Osteocyte (in vitro differentiated cells): ENCODE results near the gene CSPG5. TPM values are rescaled to one million over a fixed set of nuclear protein-coding genes. Genes with fewer than 3 reads are reported as not detected.

Experiments used
- DNase-seq: peaks from one replicate; pipeline ENCODE4 v3.0.0; 2021; ENCODE audit warnings: mixed read lengths; ENCODE audit not compliant: unreplicated experiment; ENCODE audit errors: extremely low spot score
- H3K27ac Mint-ChIP-seq: one replicate; pipeline ENCODE4 v1.8.0; 2021; ENCODE audit warnings: mild to moderate bottlenecking, mixed read lengths; ENCODE audit not compliant: unreplicated experiment
- H3K27me3 Mint-ChIP-seq: one replicate; pipeline ENCODE4 v1.8.0; 2021; ENCODE audit warnings: mixed read lengths; ENCODE audit not compliant: unreplicated experiment
- H3K36me3 Mint-ChIP-seq: one replicate; pipeline ENCODE4 v1.8.0; 2021; ENCODE audit warnings: mixed read lengths; ENCODE audit not compliant: unreplicated experiment
- H3K4me1 Mint-ChIP-seq: one replicate; pipeline ENCODE4 v1.8.0; 2021; ENCODE audit warnings: mixed read lengths; ENCODE audit not compliant: unreplicated experiment
- H3K4me3 Mint-ChIP-seq: one replicate; pipeline ENCODE4 v1.8.0; 2021; ENCODE audit warnings: mild to moderate bottlenecking, moderate library complexity, mixed read lengths; ENCODE audit not compliant: unreplicated experiment
- H3K9me3 Mint-ChIP-seq: one replicate; pipeline ENCODE4 v1.8.0; 2021; ENCODE audit warnings: mixed read lengths; ENCODE audit not compliant: unreplicated experiment
- total RNA-seq: library from RNA; stranded (reverse); gene quantifications from 2 replicates; pipeline ENCODE4 v1.2.1, GENCODE V29; 2021
- TF ChIP-seq, protein P1 (sequence below): fragments of 200-600 bp; sonication (generic); IDR thresholded peaks from 2 replicates; pipeline ENCODE4 v1.5.0; 2021; ENCODE audit warnings: antibody characterized with exemption, mild to moderate bottlenecking, moderate library complexity

CSPG5 gene
- total RNA-seq, 1 donor from 2014 or later = 0.59 TPM

DNA sequence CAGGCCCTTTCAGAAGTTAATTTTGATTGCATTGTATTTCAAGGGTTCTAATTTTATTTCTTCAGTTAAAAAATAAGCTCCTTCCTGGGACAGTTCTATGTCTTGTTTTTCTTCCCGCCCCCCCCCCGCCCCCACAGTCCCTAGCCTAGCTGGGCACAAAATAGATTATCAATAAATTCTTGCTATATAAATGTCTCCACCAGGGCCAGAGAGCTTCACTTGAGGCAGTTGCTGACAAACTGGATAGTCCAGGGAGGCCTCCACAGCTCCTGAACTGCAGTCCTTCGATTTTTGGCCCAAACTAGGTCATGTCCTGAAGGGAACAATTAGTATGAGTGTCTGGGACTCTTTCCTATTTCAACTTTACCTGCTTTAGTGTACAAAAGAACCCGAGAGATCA is 9.9 kb upstream of the CSPG5 start:
- Mint-ChIP-seq H3K27ac (no peak overlapping the region), H3K4me1 (no peaks in the 10 kb centered on the region), H3K36me3 (peaks cover 51% of the 10 kb centered on the region), H3K9me3 (no peaks in the 10 kb centered on the region), H3K27me3 (no peaks in the 10 kb centered on the region), H3K4me3 (no peak overlapping the region)
- DNase-seq = no peak
- TF ChIP-seq, protein P1, sequence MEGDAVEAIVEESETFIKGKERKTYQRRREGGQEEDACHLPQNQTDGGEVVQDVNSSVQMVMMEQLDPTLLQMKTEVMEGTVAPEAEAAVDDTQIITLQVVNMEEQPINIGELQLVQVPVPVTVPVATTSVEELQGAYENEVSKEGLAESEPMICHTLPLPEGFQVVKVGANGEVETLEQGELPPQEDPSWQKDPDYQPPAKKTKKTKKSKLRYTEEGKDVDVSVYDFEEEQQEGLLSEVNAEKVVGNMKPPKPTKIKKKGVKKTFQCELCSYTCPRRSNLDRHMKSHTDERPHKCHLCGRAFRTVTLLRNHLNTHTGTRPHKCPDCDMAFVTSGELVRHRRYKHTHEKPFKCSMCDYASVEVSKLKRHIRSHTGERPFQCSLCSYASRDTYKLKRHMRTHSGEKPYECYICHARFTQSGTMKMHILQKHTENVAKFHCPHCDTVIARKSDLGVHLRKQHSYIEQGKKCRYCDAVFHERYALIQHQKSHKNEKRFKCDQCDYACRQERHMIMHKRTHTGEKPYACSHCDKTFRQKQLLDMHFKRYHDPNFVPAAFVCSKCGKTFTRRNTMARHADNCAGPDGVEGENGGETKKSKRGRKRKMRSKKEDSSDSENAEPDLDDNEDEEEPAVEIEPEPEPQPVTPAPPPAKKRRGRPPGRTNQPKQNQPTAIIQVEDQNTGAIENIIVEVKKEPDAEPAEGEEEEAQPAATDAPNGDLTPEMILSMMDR = no peak

DNA sequence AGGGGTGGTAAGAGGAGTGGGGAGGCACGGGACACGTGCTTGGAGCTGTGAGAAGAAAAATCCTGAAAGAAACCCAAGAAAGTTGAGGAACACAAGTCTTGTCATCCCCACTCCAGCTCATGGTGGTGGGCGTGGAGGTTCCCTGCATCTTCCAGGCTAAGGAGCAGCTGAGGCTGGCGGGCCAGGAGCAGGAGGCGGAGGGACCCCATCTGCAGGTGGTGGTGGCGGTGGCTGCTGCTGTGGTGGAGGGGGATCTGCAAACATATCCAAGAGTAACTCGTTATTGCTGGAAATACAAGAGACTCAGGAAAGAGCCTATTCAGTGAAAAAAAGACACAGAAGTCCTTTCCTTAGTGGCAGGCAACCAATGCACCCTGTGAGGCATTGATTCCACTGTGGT is 9.4 kb upstream of the CSPG5 start:
- DNase-seq = no peak
- TF ChIP-seq, protein P1 = no peak
- H3K36me3 Mint-ChIP-seq = peaks cover 47% of the 10 kb centered on the region
- H3K27me3 Mint-ChIP-seq = no peaks in the 10 kb centered on the region
- no peaks in the 10 kb centered on the region for H3K4me1 Mint-ChIP-seq
- no peaks in the 10 kb centered on the region for H3K9me3 Mint-ChIP-seq
- H3K27ac Mint-ChIP-seq = no peak overlapping the region
- no peak overlapping the region for H3K4me3 Mint-ChIP-seq

DNA sequence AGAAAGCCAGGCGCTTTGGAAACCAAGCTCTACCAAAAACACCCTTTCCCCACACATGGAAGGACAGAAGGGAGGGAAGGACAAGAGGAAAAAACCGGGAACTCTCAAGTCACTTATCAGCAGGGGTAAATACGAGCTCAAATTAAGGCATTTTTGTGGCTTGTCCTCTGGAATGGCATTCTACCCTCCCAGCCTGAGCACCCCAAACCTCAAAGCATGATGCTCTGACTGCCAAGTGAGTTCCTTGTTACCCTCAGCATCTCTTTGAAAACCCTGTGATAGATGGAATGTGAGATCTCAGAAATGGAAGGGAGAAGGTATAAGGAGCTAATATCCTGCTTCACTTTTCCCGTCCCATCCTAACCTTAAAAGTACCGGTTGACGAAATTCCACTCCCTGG is 8.1 kb upstream of the CSPG5 start:
- no peak overlapping the region for H3K4me3 Mint-ChIP-seq
- H3K36me3 Mint-ChIP-seq = peaks cover 42% of the 10 kb centered on the region
- DNase-seq = no peak

DNA sequence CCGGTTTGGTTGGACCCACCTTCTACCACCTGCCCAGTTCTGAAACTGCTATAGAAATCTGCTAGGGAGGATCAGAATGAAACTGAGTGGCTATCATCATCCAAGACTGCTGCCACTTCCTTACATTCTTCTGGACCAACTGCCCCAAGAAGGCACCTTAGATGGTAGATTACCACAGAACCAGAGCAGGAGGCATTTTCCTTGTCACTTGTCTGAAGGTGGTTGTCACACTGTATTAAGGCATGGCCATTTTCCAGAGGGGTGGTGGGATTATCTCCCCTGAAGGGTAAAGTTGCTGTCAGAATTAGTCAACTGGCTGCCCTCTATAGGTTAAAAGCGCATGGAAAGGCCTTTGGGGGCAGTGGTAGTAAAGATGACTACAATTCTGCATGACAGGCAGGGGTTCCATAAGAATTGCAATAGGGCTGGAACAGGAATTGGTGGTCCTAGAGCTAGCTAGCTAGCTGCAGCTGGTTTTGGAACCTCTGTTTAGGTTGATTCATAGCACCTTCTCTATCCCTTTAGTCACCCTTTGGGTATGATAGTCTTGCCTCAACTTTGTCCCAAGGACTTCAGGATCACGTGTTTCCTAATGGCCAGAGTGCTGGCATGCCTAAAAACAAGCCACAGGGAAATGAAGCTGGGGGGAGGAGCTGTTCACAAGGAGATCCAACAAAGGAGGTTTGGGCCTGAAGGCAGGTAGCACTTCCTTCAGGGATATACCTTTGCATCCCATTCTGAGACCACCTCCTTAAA is 4.8 kb upstream of the CSPG5 start:
- no peaks in the 10 kb centered on the region for H3K4me1 Mint-ChIP-seq
- DNase-seq = no peak
- TF ChIP-seq, protein P1 = no peak
- H3K36me3 Mint-ChIP-seq = peaks cover 24% of the 10 kb centered on the region
- no peaks in the 10 kb centered on the region for H3K9me3 Mint-ChIP-seq
- no peak overlapping the region for H3K27ac Mint-ChIP-seq
- H3K4me3 Mint-ChIP-seq = no peak overlapping the region
- no peaks in the 10 kb centered on the region for H3K27me3 Mint-ChIP-seq

More for the DNA sequence above, 8.1 kb upstream of the CSPG5 start:
- no peaks in the 10 kb centered on the region for H3K27me3 Mint-ChIP-seq
- H3K27ac Mint-ChIP-seq = no peak overlapping the region
- TF ChIP-seq, protein P1 = no peak
- no peaks in the 10 kb centered on the region for H3K9me3 Mint-ChIP-seq
- no peaks in the 10 kb centered on the region for H3K4me1 Mint-ChIP-seq

DNA sequence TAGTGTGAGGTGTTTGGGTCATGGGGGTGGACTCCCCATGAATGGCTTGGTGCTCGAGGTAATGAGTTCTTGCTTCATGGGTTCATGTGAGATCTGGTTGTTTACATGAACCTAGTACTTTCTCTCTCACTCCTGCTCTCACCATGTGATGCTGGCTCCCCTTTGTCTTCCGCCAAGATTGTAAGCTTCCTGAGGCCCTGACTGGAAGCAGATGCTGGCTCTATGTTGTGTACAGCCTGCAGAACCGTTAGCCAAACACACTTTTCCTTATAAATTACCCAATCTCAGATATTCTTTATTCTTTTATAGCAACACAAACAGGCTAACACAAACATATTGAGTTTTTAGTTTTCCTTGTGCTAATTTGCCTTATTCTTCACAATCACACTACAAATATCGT is 3.2 kb upstream of the CSPG5 start:
- no peak for DNase-seq
- Mint-ChIP-seq H3K36me3 (peaks cover 11% of the 10 kb centered on the region), H3K27ac (no peak overlapping the region), H3K4me3 (no peak overlapping the region), H3K4me1 (no peaks in the 10 kb centered on the region), H3K27me3 (no peaks in the 10 kb centered on the region), H3K9me3 (no peaks in the 10 kb centered on the region)
- TF ChIP-seq, protein P1 = no peak
